ENCODE data around the gene CACNA1D. TPM values are rescaled to one million over a fixed set of nuclear protein-coding genes. Genes with fewer than 3 reads are reported as not detected.
"Not testable (repeated sequence)": the region's sequence is repeated elsewhere in the genome, so short reads cannot be mapped to it uniquely, and the experiment has no call there.

Gene CACNA1D
- total RNA-seq, 8 experiments from 2014 or later = 1.2 to 15.3 (median 5.9) TPM

DNA sequence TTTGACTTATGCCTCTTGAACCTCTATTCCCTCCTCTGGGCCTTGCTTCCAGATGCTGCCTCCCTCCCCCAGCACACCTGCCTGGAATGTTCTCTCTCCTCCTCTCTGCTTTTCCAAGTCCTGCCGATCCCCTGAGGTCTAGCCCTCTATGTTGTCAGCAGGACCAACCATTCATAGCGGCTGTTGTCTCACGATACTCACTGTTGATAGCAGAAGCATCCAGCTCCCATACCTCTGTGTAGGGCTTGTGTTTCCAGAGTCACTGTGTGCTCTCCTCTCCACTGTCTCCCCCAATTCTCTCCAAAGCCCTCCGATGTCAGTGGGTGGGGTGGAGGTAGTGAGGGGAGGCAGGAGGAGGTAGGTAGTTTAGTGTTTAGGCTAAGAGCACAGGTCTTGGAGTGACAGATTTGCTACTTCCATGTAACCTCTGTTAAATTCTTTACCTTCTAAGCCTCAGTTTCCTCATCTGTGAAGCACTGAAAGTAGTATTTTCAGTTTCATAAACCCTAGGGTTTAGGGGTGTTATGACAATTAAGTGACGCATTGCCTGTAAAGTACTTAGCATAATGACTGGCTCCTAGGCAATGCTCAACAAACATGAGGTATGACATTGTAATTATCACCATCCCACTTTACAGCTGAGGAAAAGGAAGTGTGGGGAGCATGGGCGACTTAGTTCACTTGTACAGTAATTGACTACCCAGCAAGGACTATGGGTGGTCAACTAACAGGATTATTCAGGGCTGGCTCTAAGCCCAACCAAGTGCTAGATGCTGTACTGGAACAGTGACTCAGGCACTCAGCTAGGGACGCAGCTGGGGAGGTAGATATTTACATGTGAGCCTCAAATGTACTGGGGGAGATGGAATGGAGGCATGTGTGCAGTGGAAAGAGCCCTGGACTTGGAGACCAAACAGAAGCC lies 122.8 kb downstream of the CACNA1D start:
- in situ Hi-C loops (cut with MboI; ENCODE audit: low pct_unique_long_range_greater_than_20kb in 2 of 9, low sequenced_read_pairs in 9 of 9, unreplicated experiment in 9 of 9) = no loop called here

DNA sequence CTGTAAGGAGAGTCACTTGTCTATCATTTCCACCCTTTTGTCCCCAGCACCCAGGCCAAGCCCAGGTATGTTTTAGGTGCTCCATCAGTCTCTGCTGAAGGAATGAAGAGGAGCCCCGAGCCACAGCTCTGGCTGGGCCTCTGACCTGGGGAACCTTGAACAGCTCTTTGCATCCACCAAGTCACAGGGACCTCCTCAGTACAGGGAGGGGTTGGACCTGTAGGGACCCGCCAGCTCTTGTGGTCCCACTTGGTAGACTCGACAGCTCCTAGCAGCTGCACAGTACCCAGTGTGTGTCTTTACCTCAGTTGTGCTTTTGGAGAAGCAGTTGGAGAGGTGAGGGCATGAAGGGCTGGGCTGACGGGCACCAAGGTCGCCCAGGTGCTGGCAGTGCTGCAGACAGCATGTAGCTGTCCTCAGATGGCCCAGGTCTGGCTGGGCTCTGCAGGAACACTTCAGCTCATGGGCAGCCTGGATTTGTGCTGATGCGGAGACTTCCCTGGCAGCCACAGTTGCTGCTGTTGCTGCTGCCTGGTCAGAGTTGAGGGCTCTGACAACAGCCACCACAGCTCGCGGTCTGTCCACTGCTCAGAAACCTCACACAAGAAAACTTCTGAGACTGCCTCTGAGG lies 123.6 kb downstream of the CACNA1D start:
- in situ Hi-C loops (cut with MboI; ENCODE audit: low pct_unique_long_range_greater_than_20kb in 2 of 9, low sequenced_read_pairs in 9 of 9, unreplicated experiment in 9 of 9) = no loop called here
- WGBS, 10 experiments = 40 to 93% (median 62%) methylated on average over 1 to 3 of the region's 8 CpGs; no CpG with 5 or more reads in 6 of the 10 experiments
- no peaks in the 10 kb centered on the region for H3K4me1 ChIP-seq (replicated peaks in 1 of 2)
- H3K4me3 ChIP-seq = no peak overlapping the region
- H3K27ac ChIP-seq = no peak overlapping the region
- ATAC-seq (replicated peaks in 6 of 8) = no peak

More for the DNA sequence above, 122.8 kb downstream of the CACNA1D start:
- no peaks in the 10 kb centered on the region for H3K4me1 ChIP-seq (replicated peaks in 1 of 2)
- H3K4me3 ChIP-seq = no peak overlapping the region
- no peak for ATAC-seq (replicated peaks in 6 of 8)
- 25 to 100% (median 79%) methylated on average over 1 to 6 of the region's 7 CpGs; no CpG with 5 or more reads in 3 of the 10 experiments for whole genome bisulfite sequencing, 10 experiments
- H3K27ac ChIP-seq = no peak overlapping the region

DNA sequence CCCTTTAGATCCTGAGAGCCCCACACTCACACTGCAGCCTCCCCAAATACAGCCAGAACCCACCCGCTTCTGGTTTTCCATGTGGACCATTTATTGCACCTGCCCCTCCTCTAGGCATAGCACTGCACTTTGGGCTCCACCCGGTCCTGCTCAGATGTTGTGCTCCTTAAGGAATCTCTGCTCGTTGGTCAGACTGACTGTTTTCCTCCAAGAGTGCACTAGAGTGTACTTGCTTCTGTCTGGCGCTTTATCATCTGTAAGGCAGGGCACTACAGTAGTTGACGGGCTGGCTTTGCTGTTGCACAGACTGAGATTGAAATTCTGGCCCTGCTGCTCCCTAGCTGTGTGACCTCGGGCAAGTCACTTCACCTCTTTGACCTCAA lies 124.1 kb downstream of the CACNA1D start:
- H3K4me1 ChIP-seq (replicated peaks in 1 of 2) = no peaks in the 10 kb centered on the region
- H3K27ac ChIP-seq = no peak overlapping the region
- ATAC-seq (replicated peaks in 6 of 8) = no peak
- 10 to 92% (median 67%) methylated on average over 1 to 6 of the region's 6 CpGs; no CpG with 5 or more reads in 1 of the 10 experiments for WGBS, 10 experiments
- H3K4me3 ChIP-seq = no peak overlapping the region
- in situ Hi-C loops (cut with MboI; ENCODE audit: low pct_unique_long_range_greater_than_20kb in 2 of 9, low sequenced_read_pairs in 9 of 9, unreplicated experiment in 9 of 9) = no loop called here

DNA sequence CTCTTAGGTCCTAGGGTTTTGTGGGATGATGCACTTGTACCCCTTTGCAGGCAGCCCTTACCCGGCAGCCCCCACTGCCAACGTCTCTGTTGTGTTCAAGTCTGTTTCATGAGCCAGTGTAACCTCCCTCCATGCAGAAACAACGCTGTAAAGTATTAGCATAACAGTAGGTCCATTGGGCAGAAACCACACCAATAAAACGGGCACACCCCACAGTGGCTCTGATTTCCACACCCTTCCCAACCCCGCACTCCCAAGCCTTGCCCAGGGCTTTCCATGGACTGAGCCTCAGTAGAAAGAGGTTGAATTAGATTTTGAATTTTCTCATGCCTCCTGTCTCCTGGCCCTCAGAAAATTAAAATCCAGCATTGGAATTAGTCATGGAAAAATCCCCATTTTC lies 124.5 kb downstream of the CACNA1D start:
- WGBS, 10 experiments = 0 to 80% (median 24%) methylated on average over 1 to 4 of the region's 5 CpGs; no CpG with 5 or more reads in 2 of the 10 experiments
- H3K27ac ChIP-seq = no peak overlapping the region
- H3K4me3 ChIP-seq = no peak overlapping the region
- no peaks in the 10 kb centered on the region for H3K4me1 ChIP-seq (replicated peaks in 1 of 2)
- in situ Hi-C loops (cut with MboI; ENCODE audit: low pct_unique_long_range_greater_than_20kb in 2 of 9, low sequenced_read_pairs in 9 of 9, unreplicated experiment in 9 of 9) = no loop called here
- ATAC-seq (replicated peaks in 6 of 8) = peak in 2 of 8 experiments; percentile 38 to 43

DNA sequence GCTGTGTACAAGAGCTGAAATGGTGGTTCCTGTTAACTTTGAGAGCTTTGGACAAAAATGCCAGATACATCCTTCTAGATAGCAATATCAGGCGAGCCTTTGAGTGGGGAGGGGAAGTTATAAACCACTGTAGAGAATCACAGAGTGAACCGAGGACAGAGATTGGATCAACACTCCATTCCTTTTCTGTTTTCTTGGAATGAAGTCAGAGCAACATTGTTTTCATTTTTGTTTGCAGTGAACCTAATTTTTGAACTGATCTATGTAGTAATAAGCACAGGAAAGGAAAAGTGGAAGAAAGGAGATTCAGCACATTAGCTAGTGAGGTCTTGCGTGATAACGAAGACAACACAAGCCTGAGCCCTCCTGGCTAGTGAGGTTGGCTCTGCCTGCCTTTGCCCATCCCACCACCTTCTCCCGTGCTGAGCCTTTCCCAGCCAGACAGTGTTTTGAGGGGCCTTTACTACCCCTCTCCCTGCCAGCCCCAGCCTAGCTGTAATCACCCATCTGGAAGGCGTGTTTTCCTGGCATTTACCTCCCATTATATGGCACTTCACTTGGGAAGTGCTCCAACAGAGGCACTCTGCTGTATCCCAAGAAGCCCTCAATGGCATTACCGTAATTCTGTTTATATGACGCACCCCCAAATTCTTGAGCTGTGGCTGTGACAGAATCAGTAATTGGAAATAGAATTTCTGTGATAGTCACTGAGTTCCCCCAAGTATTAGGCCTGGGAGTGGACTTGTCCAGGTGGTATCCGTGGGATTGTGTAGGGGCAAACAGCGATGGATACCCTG lies 129.8 kb downstream of the CACNA1D start:
- H3K27ac ChIP-seq = no peak overlapping the region
- 0 to 97% (median 64%) methylated on average over 1 to 9 of the region's 10 CpGs for WGBS, 10 experiments
- in situ Hi-C loops (cut with MboI; ENCODE audit: low pct_unique_long_range_greater_than_20kb in 2 of 9, low sequenced_read_pairs in 9 of 9, unreplicated experiment in 9 of 9) = no loop called here
- no peak overlapping the region for H3K4me3 ChIP-seq
- peaks cover 10 to 12% of the 10 kb centered on the region in 2 donors for H3K4me1 ChIP-seq (replicated peaks in 1 of 2)
- no peak for ATAC-seq (replicated peaks in 6 of 8)

DNA sequence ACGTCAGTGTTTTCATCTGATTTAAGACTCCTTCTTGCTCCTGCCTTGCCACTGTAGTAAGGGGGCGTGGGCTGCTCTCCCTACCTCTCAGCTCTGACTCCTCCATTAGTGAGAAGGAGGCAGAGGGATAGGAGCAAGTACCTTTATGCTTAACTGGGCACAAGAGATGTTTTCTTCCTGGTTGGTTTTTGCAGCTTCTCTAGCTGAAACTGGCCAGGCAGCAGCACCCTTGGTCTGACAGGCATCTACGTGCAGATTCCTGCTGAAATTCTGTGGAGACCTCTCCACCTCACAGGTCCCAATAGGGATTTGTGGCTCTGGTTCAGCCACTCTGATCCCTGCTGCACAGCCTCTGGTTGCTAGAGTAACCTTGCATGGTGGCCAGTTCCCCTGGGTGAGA lies 132.5 kb downstream of the CACNA1D start:
- WGBS, 10 experiments = 0 to 94% (median 42%) methylated on average over 1 to 3 of the region's 3 CpGs; no CpG with 5 or more reads in 4 of the 10 experiments
- ATAC-seq (replicated peaks in 6 of 8) = no peak
- H3K4me1 ChIP-seq (replicated peaks in 1 of 2) = peaks cover 18 to 19% of the 10 kb centered on the region in 2 donors
- in situ Hi-C loops (cut with MboI; ENCODE audit: low pct_unique_long_range_greater_than_20kb in 2 of 9, low sequenced_read_pairs in 9 of 9, unreplicated experiment in 9 of 9) = no loop called here
- no peak overlapping the region for H3K4me3 ChIP-seq
- H3K27ac ChIP-seq = no peak overlapping the region

DNA sequence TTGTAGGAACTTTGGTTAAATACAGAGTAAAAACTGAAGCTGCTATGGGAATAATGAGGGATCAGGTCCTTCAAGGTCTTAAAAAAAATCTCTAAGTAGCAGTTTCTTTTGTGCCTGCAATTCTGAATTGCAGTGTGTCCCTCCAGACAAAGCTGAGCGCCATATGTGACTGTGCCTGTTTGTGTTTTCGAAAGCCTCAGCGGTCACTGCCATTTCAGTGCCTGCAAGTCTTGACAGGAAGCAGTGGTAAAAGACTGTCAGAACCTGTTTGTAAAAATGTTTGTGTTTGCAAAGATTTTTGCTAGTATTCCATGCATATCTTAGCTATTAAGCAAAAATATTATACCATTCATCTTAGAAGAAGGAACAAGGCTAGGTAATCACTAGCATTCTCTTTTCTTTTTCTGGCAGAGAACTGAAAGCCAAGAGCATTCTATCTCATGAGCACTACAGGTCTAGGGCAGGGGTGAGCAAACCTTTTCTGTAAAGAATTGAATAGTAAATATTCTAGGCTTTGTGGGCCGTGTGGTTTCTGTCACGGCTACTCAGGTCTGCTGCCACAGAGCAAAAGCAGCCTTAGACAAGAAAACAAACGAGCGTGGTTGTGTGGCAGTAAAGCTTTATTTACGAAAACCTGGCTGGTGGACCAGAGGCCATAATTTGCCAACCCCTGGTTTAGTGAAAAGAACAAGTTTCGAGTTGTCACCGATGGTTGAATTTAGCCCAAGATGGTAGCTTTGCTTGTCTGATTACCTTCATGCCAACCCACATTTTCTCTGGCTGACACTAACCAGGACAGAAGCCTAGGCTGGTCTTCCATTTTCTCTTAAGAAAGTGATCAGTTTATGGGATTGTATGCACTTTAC lies 134.4 kb downstream of the CACNA1D start:
- peak in 5 of 8 experiments; percentile 52 to 69 (median 60) for ATAC-seq (replicated peaks in 6 of 8)
- no peak overlapping the region for H3K4me3 ChIP-seq
- WGBS, 10 experiments = 22 to 71% (median 42%) methylated on average over 3 to 10 of the region's 10 CpGs; no CpG with 5 or more reads in 2 of the 10 experiments
- H3K4me1 ChIP-seq (replicated peaks in 1 of 2) = peaks cover 18 to 19% of the 10 kb centered on the region in 2 donors
- peak overlapping the region in 1 of 2 donors; percentile 36 for H3K27ac ChIP-seq
- in situ Hi-C loops (cut with MboI; ENCODE audit: low pct_unique_long_range_greater_than_20kb in 2 of 9, low sequenced_read_pairs in 9 of 9, unreplicated experiment in 9 of 9) = no loop called here

DNA sequence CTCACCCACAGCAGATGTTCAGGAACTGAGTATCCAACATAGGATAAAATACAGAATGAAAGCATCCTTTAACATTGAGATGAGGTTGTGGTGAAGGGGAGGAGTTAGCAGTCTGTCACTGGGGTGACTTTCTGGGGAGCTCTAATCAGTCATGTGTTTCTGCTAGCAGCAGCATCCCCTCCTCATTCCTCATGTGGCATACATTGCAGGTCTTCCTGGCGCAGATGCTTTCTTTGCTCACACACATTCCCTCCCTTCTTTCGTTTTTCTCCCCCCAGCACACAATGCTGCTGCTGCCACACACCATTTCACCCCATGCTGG lies 135.0 kb downstream of the CACNA1D start:
- Histone ChIP-seq H3K4me3 (no peak overlapping the region), H3K27ac (no peak overlapping the region), H3K4me1 (replicated peaks in 1 of 2) (peaks cover 18 to 19% of the 10 kb centered on the region in 2 donors)
- WGBS, 10 experiments = 25 to 80% (median 42%) methylated on average over 1 to 2 of the region's 2 CpGs; no CpG with 5 or more reads in 3 of the 10 experiments
- peak in 4 of 8 experiments; percentile 22 to 58 (median 52) for ATAC-seq (replicated peaks in 6 of 8)
- in situ Hi-C loops (cut with MboI; ENCODE audit: low pct_unique_long_range_greater_than_20kb in 2 of 9, low sequenced_read_pairs in 9 of 9, unreplicated experiment in 9 of 9) = no loop called here

DNA sequence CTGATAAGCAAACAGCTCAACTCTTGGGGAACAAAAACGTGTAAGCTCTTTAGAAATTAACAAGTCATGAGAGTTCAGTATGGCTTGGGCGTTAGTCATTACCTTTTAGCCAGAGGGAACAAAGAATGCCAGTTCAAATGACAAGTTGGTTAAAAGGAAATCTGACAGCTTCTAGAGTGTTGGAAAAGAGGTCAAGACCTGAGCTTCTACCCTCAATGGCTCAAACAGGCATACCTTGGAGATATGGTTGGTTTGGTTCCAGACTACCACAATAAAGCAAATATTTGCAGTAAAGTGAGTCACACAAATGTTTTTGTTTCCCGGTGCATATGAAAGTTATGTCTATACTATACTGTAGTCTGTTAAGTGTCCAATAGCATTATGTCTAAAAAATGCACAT lies 136.1 kb downstream of the CACNA1D start:
- 10 to 86% (median 73%) methylated on average over 1 to 3 of the region's 3 CpGs; no CpG with 5 or more reads in 2 of the 10 experiments for WGBS, 10 experiments
- no peak overlapping the region for H3K27ac ChIP-seq
- H3K4me3 ChIP-seq = no peak overlapping the region
- in situ Hi-C loops (cut with MboI; ENCODE audit: low pct_unique_long_range_greater_than_20kb in 2 of 9, low sequenced_read_pairs in 9 of 9, unreplicated experiment in 9 of 9) = no loop called here
- ATAC-seq (replicated peaks in 6 of 8) = no peak
- H3K4me1 ChIP-seq (replicated peaks in 1 of 2) = peaks cover 18 to 19% of the 10 kb centered on the region in 2 donors

DNA sequence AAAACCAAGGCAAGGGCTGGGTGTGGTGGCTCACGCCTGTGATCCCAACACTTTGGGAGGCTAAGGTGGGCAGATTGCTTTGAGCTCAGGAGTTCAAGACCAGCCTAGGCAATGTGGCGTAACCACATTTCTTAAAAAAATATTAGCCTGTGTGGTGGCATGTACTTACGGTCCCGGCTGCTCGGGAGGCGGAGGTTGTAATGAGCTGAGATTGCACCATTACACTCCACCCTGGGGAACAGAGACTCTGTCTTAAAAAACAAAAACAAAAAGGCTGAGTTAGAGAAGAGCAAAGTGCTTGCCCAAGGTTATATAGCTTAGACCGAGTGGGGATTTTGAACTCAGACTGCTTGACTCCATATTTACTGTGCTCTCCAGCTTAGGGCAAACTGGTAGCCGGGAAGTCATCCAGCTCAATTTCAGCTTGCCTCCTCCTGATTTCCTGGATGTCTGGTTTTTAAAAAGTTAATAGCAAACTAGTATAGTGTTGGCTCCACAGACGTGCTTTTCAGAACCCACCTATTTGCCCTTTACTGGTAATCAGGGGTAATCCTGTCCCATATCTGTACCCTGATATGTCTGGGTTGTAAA lies 138.9 kb downstream of the CACNA1D start:
- Histone ChIP-seq H3K4me3 (no peak overlapping the region), H3K27ac (no peak overlapping the region), H3K4me1 (replicated peaks in 1 of 2) (peaks cover 16 to 17% of the 10 kb centered on the region in 2 donors)
- in situ Hi-C loops (cut with MboI; ENCODE audit: low pct_unique_long_range_greater_than_20kb in 2 of 9, low sequenced_read_pairs in 9 of 9, unreplicated experiment in 9 of 9) = no loop called here
- ATAC-seq (replicated peaks in 6 of 8) = no peak
- 17 to 100% (median 85%) methylated on average over 1 to 9 of the region's 9 CpGs for WGBS, 10 experiments

DNA sequence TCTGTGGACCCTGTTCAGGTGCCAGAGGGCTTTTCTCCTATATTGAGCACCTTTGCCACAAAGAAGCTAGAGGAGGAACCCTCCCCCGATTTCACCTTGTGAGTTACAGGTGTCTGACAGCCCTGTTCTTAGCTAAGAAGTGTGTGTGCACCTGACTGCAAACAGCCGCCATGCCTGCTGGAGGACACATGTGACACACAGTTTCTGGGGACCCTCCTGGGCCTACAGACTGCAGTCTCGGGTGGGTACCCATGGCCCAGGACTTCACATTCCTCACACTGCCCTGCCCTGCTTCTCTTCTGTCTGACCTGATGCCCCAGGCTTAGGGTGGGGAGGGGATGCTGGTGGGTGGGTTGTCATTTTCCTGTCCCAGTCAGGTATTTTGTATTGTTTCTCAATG lies 140.6 kb downstream of the CACNA1D start:
- no peak overlapping the region for H3K27ac ChIP-seq
- H3K4me1 ChIP-seq (replicated peaks in 1 of 2) = peaks cover 0 to 1% of the 10 kb centered on the region in 2 donors
- no peak for ATAC-seq (replicated peaks in 6 of 8)
- in situ Hi-C loops (cut with MboI; ENCODE audit: low pct_unique_long_range_greater_than_20kb in 2 of 9, low sequenced_read_pairs in 9 of 9, unreplicated experiment in 9 of 9) = no loop called here
- WGBS, 10 experiments = 50 to 83% methylated on average over 1 of the region's 3 CpGs; no CpG with 5 or more reads in 8 of the 10 experiments
- H3K4me3 ChIP-seq = no peak overlapping the region

DNA sequence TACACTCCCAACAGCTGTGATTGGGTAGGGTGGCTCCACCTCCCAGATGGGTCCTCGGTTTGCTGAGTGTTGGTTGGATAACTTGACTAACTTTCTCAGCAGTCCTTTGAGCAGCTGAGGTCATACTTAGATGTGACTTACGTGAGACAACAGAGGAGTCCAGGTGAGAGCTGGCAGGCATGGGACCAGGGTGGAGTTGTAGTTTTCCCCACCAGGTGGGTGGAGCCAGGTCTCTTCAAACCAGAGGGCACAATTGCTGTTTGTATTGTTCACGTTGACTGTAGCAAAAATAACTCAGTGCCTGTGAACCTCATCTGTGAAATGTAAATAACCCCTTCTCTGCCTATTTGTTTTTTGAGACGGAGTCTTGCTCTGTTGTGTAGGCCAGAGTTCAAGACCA lies 144.4 kb downstream of the CACNA1D start:
- in situ Hi-C loops (cut with MboI; ENCODE audit: low pct_unique_long_range_greater_than_20kb in 2 of 9, low sequenced_read_pairs in 9 of 9, unreplicated experiment in 9 of 9); H3K27ac ChIP-seq; ATAC-seq (replicated peaks in 6 of 8); H3K4me1 ChIP-seq (replicated peaks in 1 of 2); H3K4me3 ChIP-seq: not testable (repeated sequence)
- 0 to 100% (median 46%) methylated on average over 1 to 2 of the region's 4 CpGs; no CpG with 5 or more reads in 4 of the 10 experiments for WGBS, 10 experiments

Data from motor neuron (in vitro differentiated cells).